NT2/D1 (cell line): ENCODE data around the gene ACACA.

Experiments
- DNase-seq: peaks from one replicate; pipeline ENCODE4 v3.0.0-alpha.2; 2011; ENCODE audit warnings: low read depth, low spot score
- H3K27me3 ChIP-seq: 2 replicates; pipeline ENCODE4 v1.6.0; 2011; ENCODE audit warnings: mild to moderate bottlenecking; ENCODE audit not compliant: insufficient read length, insufficient read depth
- H3K36me3 ChIP-seq: 2 replicates; pipeline ENCODE4 v1.6.1; 2011; ENCODE audit warnings: mild to moderate bottlenecking, low read length, mixed read lengths; ENCODE audit not compliant: insufficient read depth, insufficient read length
- H3K4me1 ChIP-seq: 2 replicates; pipeline ENCODE4 v1.5.1; 2011; ENCODE audit not compliant: insufficient read depth, insufficient read length
- H3K4me3 ChIP-seq: 2 replicates; pipeline ENCODE4 v1.5.1; 2011; ENCODE audit warnings: low read depth; ENCODE audit not compliant: insufficient read length
- H3K9ac ChIP-seq: 2 replicates; pipeline ENCODE4 v1.6.0; 2011; ENCODE audit warnings: low read depth; ENCODE audit not compliant: insufficient read length
- H3K9me3 ChIP-seq: 2 replicates; pipeline ENCODE4 v1.5.1; 2011; ENCODE audit warnings: mild to moderate bottlenecking, low read length; ENCODE audit not compliant: insufficient read depth
- SUZ12 ChIP-seq: IDR thresholded peaks from 2 replicates; pipeline ENCODE4 v1.6.1; 2011; ENCODE audit not compliant: insufficient read length, insufficient read depth; ENCODE audit errors: extremely low read depth
- YY1 ChIP-seq: IDR thresholded peaks from 2 replicates; pipeline ENCODE4 v1.6.1; 2011; ENCODE audit not compliant: insufficient read length, insufficient read depth
- ZNF274 ChIP-seq: IDR thresholded peaks from 2 replicates; pipeline ENCODE4 v1.6.1; 2011; ENCODE audit warnings: mild to moderate bottlenecking, low read depth, low read length

The ACACA gene

GRCh38 chr17:37064956-37065355 is 341.7 kb downstream of the ACACA start:
- DNase-seq, result no peak
- H3K9me3 ChIP-seq, result no peaks in the 10 kb centered on the region
- no peak overlapping the region for H3K9ac ChIP-seq
- H3K4me1 ChIP-seq, result peaks cover 12% of the 10 kb centered on the region
- no peaks in the 10 kb centered on the region for H3K27me3 ChIP-seq
- no peaks in the 10 kb centered on the region for H3K36me3 ChIP-seq
- TF ChIP-seq YY1 (no peak), ZNF274 (no peak), SUZ12 (no peak)
- H3K4me3 ChIP-seq, result no peak overlapping the region

GRCh38 chr17:37064206-37064605 is 342.4 kb downstream of the ACACA start:
- Histone ChIP-seq H3K36me3 (no peaks in the 10 kb centered on the region), H3K4me1 (peaks cover 12% of the 10 kb centered on the region), H3K4me3 (no peak overlapping the region), H3K27me3 (no peaks in the 10 kb centered on the region), H3K9ac (no peak overlapping the region), H3K9me3 (no peaks in the 10 kb centered on the region)
- DNase-seq, result no peak
- TF ChIP-seq ZNF274 (no peak), SUZ12 (no peak), YY1 (no peak)

GRCh38 chr17:37062021-37062420 is 344.6 kb downstream of the ACACA start:
- Histone ChIP-seq H3K9ac (no peak overlapping the region), H3K9me3 (no peaks in the 10 kb centered on the region), H3K36me3 (no peaks in the 10 kb centered on the region), H3K27me3 (no peaks in the 10 kb centered on the region), H3K4me1 (peaks cover 4% of the 10 kb centered on the region), H3K4me3 (no peak overlapping the region)
- no peak for TF ChIP-seq SUZ12
- no peak for TF ChIP-seq YY1
- TF ChIP-seq ZNF274, result no peak
- DNase-seq, result no peak

- Histone ChIP-seq H3K4me1 (peaks cover 4% of the 10 kb centered on the region), H3K9me3 (no peaks in the 10 kb centered on the region), H3K27me3 (no peaks in the 10 kb centered on the region), H3K36me3 (peaks cover 6% of the 10 kb centered on the region), H3K4me3 (no peak overlapping the region), H3K9ac (no peak overlapping the region)
- DNase-seq, result no peak
- TF ChIP-seq YY1 (no peak), SUZ12 (no peak), ZNF274 (no peak)
Observed at GRCh38 chr17:37060928-37061327, 345.7 kb downstream of the ACACA start.

GRCh38 chr17:37060094-37060493 is 346.5 kb downstream of the ACACA start:
- Histone ChIP-seq H3K4me3 (no peak overlapping the region), H3K9me3 (no peaks in the 10 kb centered on the region), H3K27me3 (no peaks in the 10 kb centered on the region), H3K9ac (no peak overlapping the region), H3K4me1 (peaks cover under 1% of the 10 kb centered on the region), H3K36me3 (peaks cover 6% of the 10 kb centered on the region)
- no peak for TF ChIP-seq SUZ12
- no peak for TF ChIP-seq YY1
- TF ChIP-seq ZNF274, result no peak
- no peak for DNase-seq

- H3K4me3 ChIP-seq, result no peak overlapping the region
- no peaks in the 10 kb centered on the region for H3K4me1 ChIP-seq
- DNase-seq, result no peak
Observed at GRCh38 chr17:37059493-37059892, 347.1 kb downstream of the ACACA start.

GRCh38 chr17:37056622-37057021 is 350.0 kb downstream of the ACACA start:
- no peak overlapping the region for H3K9ac ChIP-seq
- peaks cover 8% of the 10 kb centered on the region for H3K36me3 ChIP-seq
- no peak for DNase-seq
- TF ChIP-seq ZNF274 (no peak), YY1 (no peak), SUZ12 (no peak)
- H3K4me1 ChIP-seq, result no peaks in the 10 kb centered on the region
- no peaks in the 10 kb centered on the region for H3K27me3 ChIP-seq
- no peak overlapping the region for H3K4me3 ChIP-seq
- H3K9me3 ChIP-seq, result no peaks in the 10 kb centered on the region

More at GRCh38 chr17:37059493-37059892, 347.1 kb downstream of the ACACA start:
- Histone ChIP-seq H3K9me3 (no peaks in the 10 kb centered on the region), H3K27me3 (no peaks in the 10 kb centered on the region), H3K9ac (no peak overlapping the region), H3K36me3 (peaks cover 7% of the 10 kb centered on the region)
- TF ChIP-seq SUZ12 (no peak), YY1 (no peak), ZNF274 (no peak)

- no peaks in the 10 kb centered on the region for H3K4me1 ChIP-seq
- no peak overlapping the region for H3K9ac ChIP-seq
- DNase-seq, result no peak
- H3K36me3 ChIP-seq, result peaks cover 8% of the 10 kb centered on the region
- H3K9me3 ChIP-seq, result no peaks in the 10 kb centered on the region
- no peaks in the 10 kb centered on the region for H3K27me3 ChIP-seq
- TF ChIP-seq ZNF274 (no peak), YY1 (no peak), SUZ12 (no peak)
- H3K4me3 ChIP-seq, result no peak overlapping the region
Observed at GRCh38 chr17:37054894-37055293, 351.7 kb downstream of the ACACA start.
